NB4 (cell line): ENCODE measurements around the gene LTB4R2.

Experiments
- CTCF ChIP-seq: IDR thresholded peaks from one replicate; pipeline ENCODE4 v1.5.1; 2012; ENCODE audit warnings: low read depth, low read length
- MAX ChIP-seq: IDR thresholded peaks from 2 replicates; pipeline ENCODE4 v1.6.1; 2011; ENCODE audit warnings: low read depth, low read length
- POLR2A ChIP-seq: IDR thresholded peaks from 2 replicates; pipeline ENCODE4 v1.6.1; 2011; ENCODE audit warnings: mild to moderate bottlenecking; ENCODE audit not compliant: insufficient read length; ENCODE audit errors: extremely low read depth

- TF ChIP-seq CTCF, result no peak
- no peak for TF ChIP-seq POLR2A
- TF ChIP-seq MAX, result no peak
Observed at GRCh38 chr14:24307156-24307574, 2.8 kb upstream of the LTB4R2 start.
